ENCODE results near the gene SCARF2.

The SCARF2 gene

DNA sequence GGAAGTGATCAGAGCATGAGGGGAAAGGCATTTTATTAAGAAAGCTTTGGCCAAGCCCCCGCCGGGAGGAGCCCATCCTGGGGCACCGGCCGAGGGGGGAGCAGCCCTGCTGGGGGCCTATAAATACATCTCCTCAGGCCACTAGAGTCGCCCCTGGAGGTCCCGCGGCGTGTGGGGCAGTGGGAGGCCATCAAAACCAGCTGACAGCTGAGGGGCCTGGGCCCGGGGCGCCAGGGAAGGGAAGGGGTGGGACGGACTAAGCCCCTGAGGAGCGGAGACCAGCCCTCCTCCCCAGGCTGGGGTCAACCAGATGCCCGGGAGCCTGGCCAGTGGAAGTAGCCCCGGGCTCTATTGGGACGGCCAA is 13.1 kb downstream of the SCARF2 start:
- no peak overlapping the region for H3K4me3 ChIP-seq (ENCODE audit: low read depth, low read length)
- TF ChIP-seq, protein P1, sequence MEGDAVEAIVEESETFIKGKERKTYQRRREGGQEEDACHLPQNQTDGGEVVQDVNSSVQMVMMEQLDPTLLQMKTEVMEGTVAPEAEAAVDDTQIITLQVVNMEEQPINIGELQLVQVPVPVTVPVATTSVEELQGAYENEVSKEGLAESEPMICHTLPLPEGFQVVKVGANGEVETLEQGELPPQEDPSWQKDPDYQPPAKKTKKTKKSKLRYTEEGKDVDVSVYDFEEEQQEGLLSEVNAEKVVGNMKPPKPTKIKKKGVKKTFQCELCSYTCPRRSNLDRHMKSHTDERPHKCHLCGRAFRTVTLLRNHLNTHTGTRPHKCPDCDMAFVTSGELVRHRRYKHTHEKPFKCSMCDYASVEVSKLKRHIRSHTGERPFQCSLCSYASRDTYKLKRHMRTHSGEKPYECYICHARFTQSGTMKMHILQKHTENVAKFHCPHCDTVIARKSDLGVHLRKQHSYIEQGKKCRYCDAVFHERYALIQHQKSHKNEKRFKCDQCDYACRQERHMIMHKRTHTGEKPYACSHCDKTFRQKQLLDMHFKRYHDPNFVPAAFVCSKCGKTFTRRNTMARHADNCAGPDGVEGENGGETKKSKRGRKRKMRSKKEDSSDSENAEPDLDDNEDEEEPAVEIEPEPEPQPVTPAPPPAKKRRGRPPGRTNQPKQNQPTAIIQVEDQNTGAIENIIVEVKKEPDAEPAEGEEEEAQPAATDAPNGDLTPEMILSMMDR (conservative IDR thresholded peaks at IDR 0.05; ENCODE audit: low read depth, low read length): no peak
- DNase-seq (ENCODE audit: low read depth): no peak

DNA sequence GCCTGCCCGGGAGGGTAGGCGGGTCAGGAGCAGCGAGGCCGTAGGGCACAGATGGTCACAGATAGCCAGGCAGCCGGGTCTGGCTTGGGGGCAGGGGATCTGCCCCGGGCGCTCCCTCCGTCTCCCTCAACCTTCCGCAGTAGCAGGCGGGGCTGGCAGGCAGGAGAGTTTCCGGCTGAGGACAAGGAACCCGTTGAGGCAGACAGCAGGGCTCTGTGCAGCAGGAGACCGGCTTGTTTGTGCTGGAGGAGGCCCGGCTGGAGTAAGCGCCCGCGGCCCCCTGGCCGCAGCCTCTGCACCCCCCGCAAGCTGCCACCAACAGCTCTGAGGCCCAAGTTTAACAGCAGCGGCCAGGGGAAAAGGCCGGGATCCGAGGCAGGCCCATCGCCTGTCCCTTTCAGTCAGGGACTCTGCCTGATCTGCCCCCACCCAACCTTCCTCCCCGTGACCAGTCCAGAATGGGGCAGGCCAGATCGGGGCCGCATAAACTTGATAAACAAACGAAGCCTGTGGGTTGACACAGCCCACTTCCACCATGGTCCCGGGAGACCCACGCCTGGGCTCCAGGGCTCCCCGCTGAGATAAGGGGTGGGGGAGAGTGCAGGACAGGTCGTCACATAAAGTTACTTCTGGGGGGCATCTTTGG is 13.6 kb downstream of the SCARF2 start:
- H3K4me3 ChIP-seq (ENCODE audit: low read depth, low read length): no peak overlapping the region
- TF ChIP-seq, protein P1 (conservative IDR thresholded peaks at IDR 0.05; ENCODE audit: low read depth, low read length): no peak
- DNase-seq (ENCODE audit: low read depth): no peak

DNA sequence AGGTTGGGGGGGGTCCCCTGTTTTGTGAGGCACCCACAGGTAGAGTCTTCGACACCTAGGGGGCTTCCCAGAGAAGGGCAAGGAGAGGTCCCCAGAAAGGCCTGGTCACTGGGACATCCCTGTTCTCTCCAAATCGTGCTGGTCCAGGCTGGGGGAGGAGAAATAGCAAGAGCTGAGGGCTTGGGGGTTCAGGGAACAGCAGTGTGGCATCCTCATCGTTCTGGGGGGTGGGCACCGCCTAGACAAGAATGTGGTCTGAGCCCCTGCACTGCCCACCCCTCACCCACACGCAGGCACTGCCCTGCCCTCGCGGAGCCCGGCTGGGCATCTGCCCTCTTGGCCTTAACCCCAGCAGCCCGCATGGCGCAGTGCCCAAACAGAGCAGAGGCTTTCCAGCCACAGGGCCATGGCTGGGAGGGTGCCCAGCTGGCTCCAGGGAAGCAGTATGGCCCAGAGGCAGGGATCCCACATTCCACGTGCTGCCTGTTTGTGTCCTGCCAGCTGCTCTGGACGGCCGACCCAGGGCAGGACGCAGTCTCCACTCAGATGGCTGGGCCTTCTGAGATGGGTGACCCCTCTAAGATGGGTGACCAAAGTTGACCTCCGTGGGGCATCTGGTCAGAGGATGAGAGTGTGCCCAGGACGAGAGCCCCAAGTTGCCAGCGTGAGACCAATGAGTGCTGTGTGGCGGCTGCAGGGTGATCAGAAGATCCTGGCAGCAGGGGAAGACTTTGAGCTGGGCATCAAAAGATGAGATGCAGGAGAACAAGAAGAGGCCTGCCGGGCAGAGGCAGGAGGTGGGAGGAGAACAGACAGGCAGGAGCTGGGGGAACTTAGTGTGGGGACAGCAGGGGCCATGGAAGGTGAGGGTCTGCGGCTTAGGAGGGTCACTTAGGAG is 14.4 kb downstream of the SCARF2 start:
- TF ChIP-seq, protein P1 (conservative IDR thresholded peaks at IDR 0.05; ENCODE audit: low read depth, low read length): no peak
- no peak overlapping the region for H3K4me3 ChIP-seq (ENCODE audit: low read depth, low read length)
- DNase-seq (ENCODE audit: low read depth): no peak

DNA sequence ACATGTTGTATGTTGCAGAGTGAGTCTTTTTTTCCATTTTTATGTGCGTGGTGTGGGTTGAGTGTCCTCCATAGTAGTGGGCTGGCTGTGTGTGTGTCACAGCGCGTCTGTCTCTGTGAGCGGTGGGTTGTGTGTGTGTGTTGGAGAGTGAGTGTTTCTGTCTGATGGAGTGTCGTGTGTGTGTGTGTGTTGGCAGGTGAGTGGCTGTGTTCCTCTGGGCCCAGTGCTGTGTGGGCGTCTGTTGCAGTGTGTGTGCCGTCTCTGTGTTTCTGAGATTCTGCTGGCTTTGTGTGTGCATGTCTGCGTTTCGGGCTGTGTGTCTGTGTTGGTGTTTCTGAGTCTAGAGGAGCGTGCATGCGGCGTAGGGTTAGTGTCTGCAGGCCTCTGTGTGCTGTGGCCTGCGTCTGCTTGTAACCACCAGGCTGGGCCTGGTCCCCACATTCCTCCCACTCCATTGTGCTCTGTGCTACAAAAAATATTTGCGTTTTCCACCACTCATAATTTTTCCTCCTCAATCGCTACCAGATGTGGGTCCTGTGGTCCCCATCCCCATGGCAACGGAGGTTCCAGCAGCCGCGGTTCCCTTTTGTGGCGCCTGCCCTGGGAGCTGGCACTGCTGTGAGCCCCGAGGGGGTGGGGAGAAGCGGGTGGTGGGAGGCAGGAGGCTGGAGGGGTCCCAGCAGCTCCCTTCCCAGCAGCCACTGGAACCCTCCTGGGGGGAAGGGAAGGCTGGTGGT is 15.2 kb downstream of the SCARF2 start:
- no peak for DNase-seq (ENCODE audit: low read depth)
- TF ChIP-seq, protein P1 (conservative IDR thresholded peaks at IDR 0.05; ENCODE audit: low read depth, low read length): no peak
- no peak overlapping the region for H3K4me3 ChIP-seq (ENCODE audit: low read depth, low read length)

DNA sequence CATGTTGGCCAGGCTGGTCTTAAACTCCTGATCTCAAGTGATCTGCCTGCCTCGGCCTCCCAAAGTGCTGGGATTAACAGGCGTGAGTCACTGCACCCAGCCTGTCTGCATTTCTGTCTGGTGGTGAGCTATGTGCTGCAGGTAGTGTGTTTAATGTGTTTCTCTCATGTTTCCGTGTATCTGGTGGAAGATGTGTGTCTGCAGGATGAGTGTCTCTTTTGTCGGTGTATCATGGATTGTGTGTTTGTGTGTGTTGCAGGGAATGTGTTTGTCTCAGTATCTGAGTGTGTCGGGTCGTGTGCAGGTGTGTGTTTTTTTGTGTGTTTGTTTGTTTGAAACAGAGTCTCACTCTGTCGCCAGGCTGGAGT is 16.1 kb downstream of the SCARF2 start:
- TF ChIP-seq, protein P1 (conservative IDR thresholded peaks at IDR 0.05; ENCODE audit: low read depth, low read length): no peak
- no peak overlapping the region for H3K4me3 ChIP-seq (ENCODE audit: low read depth, low read length)
- no peak for DNase-seq (ENCODE audit: low read depth)

DNA sequence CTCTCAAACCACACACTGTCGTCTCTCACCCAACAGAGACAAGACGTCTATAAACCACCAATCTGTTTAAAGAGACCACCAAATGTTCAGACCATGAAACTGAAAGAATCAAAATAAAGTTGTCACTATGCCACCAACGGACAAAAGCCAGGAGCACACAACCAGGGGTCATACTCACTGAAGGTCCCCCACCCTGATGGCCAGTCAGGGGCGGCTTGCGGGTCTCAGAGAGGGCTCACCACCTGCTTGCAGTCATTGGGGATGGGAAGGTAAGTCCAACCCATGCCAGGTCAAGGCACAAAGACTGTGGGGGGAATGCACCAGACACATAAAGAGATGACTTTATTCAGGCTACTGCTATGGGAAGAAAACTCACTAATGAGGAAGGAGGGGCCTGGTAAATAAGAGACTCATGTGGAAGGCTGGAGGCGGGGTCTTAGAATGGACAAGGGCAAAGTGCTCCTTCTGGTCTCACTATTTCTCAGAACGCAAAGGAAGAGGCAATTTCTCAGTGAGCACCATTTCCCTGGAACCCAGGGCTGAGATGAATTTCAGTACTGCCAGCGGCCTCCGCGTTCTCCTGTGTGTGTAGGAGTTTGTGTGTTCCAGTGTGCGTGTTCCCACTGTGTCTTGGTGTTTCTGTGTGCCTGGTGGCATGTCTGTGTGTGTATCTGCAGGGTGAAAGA is 17.3 kb downstream of the SCARF2 start:
- TF ChIP-seq, protein P1 (conservative IDR thresholded peaks at IDR 0.05; ENCODE audit: low read depth, low read length): no peak
- H3K4me3 ChIP-seq (ENCODE audit: low read depth, low read length): no peak overlapping the region
- DNase-seq (ENCODE audit: low read depth): no peak
